Measurements from ENCODE around the gene AATK. TPM values are rescaled to one million over a fixed set of nuclear protein-coding genes. Genes with fewer than 3 reads are reported as not detected.
A peak's percentile ranks its signal among the peaks of the same experiment; 100 is the strongest.

The AATK gene
- total and polyA plus RNA-seq, 2 of the 13 experiments (the other 11 are each of a cell fraction or from before 2014, with no cell fraction given), result 2.9 to 8.4 TPM

DNA sequence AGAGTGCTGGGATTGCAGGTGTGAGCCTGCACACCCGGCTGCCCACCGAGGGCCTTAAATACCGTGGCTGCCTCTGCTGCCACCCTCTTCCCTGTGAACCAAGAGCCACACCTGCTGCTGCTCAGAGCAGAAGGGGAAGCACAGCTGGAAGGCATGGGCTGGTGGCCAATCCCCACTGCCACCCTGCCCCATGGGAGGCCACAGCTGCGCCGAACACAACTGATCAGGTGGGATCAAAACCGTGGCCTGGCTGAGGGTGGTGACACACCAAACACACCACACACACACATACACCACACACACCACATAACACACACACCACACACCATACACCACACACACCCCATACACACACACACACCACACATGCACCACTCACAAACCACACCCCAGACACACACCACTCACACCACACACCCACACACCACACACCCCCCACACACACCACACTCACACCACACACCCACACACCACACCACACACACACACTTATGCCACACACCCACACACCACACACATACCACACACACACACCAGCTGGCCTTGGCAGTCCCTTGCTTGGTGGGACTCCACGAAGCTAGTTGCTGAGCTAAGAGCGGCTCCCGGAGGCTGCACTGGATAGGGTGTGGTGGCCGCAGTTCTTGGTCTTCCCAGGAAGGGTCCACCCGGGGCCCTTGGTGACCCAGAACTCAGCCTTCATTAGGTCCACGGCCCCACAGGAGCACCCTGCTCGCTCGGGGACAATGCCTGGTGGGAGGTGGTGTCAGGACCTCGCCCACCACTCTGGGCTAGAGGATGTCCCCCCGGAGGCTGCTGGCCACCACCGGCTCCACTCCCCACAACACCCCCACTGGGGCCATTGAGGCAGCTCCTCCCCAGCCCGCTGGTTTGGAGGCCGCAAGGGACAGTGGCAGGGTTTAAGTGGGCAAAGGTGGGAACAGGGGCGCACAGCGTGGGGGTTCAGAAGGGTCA is 41.9 kb upstream of the AATK start (continued):
- TF ChIP-seq, protein P1, sequence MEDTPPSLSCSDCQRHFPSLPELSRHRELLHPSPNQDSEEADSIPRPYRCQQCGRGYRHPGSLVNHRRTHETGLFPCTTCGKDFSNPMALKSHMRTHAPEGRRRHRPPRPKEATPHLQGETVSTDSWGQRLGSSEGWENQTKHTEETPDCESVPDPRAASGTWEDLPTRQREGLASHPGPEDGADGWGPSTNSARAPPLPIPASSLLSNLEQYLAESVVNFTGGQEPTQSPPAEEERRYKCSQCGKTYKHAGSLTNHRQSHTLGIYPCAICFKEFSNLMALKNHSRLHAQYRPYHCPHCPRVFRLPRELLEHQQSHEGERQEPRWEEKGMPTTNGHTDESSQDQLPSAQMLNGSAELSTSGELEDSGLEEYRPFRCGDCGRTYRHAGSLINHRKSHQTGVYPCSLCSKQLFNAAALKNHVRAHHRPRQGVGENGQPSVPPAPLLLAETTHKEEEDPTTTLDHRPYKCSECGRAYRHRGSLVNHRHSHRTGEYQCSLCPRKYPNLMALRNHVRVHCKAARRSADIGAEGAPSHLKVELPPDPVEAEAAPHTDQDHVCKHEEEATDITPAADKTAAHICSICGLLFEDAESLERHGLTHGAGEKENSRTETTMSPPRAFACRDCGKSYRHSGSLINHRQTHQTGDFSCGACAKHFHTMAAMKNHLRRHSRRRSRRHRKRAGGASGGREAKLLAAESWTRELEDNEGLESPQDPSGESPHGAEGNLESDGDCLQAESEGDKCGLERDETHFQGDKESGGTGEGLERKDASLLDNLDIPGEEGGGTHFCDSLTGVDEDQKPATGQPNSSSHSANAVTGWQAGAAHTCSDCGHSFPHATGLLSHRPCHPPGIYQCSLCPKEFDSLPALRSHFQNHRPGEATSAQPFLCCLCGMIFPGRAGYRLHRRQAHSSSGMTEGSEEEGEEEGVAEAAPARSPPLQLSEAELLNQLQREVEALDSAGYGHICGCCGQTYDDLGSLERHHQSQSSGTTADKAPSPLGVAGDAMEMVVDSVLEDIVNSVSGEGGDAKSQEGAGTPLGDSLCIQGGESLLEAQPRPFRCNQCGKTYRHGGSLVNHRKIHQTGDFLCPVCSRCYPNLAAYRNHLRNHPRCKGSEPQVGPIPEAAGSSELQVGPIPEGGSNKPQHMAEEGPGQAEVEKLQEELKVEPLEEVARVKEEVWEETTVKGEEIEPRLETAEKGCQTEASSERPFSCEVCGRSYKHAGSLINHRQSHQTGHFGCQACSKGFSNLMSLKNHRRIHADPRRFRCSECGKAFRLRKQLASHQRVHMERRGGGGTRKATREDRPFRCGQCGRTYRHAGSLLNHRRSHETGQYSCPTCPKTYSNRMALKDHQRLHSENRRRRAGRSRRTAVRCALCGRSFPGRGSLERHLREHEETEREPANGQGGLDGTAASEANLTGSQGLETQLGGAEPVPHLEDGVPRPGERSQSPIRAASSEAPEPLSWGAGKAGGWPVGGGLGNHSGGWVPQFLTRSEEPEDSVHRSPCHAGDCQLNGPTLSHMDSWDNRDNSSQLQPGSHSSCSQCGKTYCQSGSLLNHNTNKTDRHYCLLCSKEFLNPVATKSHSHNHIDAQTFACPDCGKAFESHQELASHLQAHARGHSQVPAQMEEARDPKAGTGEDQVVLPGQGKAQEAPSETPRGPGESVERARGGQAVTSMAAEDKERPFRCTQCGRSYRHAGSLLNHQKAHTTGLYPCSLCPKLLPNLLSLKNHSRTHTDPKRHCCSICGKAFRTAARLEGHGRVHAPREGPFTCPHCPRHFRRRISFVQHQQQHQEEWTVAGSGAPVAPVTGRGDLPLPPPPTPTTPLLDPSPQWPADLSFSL (CRISPR knock-in tag; IDR thresholded peaks at IDR 0.05), result peak; percentile 94
- TF ChIP-seq HOXA9 (CRISPR knock-in tag; IDR thresholded peaks at IDR 0.05; ENCODE audit: borderline replicate concordance) (0 out of 2 replicates have a peak, but pooled peaks have one; percentile 26), TP53 (CRISPR knock-in tag; conservative IDR thresholded peaks at IDR 0.05) (no peak), ZBTB38 (CRISPR knock-in tag; IDR thresholded peaks at IDR 0.05) (no peak), WIZ (CRISPR knock-in tag; IDR thresholded peaks at IDR 0.05) (no peak), ZNF746 (CRISPR knock-in tag; IDR thresholded peaks at IDR 0.05) (no peak), ZNF572 (CRISPR knock-in tag; IDR thresholded peaks at IDR 0.05) (no peak), ZBTB1 (CRISPR knock-in tag; IDR thresholded peaks at IDR 0.05; ENCODE audit: borderline replicate concordance) (no peak), ZNF460 (CRISPR knock-in tag; IDR thresholded peaks at IDR 0.05; ENCODE audit: borderline replicate concordance) (no peak), ZNF775 (CRISPR knock-in tag; IDR thresholded peaks at IDR 0.05; ENCODE audit: borderline replicate concordance) (no peak), ZNF546 (CRISPR knock-in tag; conservative IDR thresholded peaks at IDR 0.05) (no peak), HNRNPL (IDR thresholded peaks at IDR 0.05; ENCODE audit: low read depth, low read length) (peak; percentile 63; the same call in 1 of the 2 replicates), ZBTB20 (CRISPR knock-in tag; IDR thresholded peaks at IDR 0.05; ENCODE audit: borderline replicate concordance, low read depth) (no peak), IRF2 (CRISPR knock-in tag; IDR thresholded peaks at IDR 0.05) (no peak), JUNB (CRISPR knock-in tag; IDR thresholded peaks at IDR 0.05; ENCODE audit: borderline replicate concordance) (0 out of 2 replicates have a peak, but pooled peaks have one; percentile 23)
- TF ChIP-seq, protein P2, sequence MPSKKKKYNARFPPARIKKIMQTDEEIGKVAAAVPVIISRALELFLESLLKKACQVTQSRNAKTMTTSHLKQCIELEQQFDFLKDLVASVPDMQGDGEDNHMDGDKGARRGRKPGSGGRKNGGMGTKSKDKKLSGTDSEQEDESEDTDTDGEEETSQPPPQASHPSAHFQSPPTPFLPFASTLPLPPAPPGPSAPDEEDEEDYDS (CRISPR knock-in tag; IDR thresholded peaks at IDR 0.05), result no peak
- TF ChIP-seq, protein P3, sequence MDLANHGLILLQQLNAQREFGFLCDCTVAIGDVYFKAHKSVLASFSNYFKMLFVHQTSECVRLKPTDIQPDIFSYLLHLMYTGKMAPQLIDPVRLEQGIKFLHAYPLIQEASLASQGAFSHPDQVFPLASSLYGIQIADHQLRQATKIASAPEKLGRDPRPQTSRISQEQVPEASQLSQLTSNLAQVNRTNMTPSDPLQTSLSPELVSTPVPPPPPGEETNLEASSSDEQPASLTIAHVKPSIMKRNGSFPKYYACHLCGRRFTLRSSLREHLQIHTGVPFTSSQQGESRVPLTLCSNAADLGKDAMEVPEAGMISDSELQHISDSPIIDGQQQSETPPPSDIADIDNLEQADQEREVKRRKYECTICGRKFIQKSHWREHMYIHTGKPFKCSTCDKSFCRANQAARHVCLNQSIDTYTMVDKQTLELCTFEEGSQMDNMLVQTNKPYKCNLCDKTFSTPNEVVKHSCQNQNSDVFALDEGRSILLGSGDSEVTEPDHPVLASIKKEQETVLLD (CRISPR knock-in tag; IDR thresholded peaks at IDR 0.05; ENCODE audit: low read depth), result no peak
- TF ChIP-seq, protein P4, sequence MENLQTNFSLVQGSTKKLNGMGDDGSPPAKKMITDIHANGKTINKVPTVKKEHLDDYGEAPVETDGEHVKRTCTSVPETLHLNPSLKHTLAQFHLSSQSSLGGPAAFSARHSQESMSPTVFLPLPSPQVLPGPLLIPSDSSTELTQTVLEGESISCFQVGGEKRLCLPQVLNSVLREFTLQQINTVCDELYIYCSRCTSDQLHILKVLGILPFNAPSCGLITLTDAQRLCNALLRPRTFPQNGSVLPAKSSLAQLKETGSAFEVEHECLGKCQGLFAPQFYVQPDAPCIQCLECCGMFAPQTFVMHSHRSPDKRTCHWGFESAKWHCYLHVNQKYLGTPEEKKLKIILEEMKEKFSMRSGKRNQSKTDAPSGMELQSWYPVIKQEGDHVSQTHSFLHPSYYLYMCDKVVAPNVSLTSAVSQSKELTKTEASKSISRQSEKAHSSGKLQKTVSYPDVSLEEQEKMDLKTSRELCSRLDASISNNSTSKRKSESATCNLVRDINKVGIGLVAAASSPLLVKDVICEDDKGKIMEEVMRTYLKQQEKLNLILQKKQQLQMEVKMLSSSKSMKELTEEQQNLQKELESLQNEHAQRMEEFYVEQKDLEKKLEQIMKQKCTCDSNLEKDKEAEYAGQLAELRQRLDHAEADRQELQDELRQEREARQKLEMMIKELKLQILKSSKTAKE (CRISPR knock-in tag; IDR thresholded peaks at IDR 0.05; ENCODE audit: borderline replicate concordance), result 0 out of 2 replicates have a peak, but pooled peaks have one; percentile 24

All from HepG2 (cell line).